ENCODE data around the gene ABCB8.
A peak's percentile ranks its signal among the peaks of the same experiment; 100 is the strongest.

The ABCB8 gene

DNA sequence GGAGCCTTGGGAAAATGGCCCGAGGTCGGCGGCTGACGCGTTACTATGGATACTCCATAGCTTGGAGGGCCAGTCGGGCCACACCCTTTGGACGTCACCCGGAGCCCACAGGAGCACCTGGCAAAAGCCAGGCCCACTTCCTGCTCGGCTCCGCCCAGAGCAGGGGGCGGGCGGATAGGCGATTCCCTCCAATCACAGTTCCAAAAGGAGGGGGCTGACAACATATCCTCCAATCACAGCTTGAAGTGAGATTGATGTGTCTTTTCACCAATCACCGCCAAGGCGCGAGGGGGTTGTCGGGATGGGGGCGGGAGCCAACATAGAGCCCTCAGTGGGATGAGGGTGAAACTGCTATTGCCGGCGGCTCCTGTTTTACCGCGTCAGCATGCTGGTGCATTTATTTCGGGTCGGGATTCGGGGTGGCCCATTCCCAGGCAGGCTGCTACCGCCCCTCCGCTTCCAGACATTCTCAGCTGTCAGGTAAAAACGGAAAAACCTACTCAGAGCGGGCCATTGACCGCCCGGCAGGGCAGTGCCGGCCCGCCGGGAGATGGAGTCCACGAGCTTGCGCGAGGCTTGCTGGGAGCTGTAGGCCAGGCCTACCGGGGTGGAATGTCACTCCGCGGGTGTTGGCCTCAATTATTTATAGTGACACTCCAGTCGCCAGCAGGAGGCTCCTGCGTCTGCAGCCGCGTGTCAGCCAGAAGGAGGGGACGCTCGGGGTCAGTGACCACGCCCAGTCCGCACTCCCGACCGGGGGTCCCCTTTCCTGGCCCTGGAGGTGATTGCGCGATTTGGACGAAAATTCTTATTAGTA is at the start of gene ABCB8:
TSS of gene ABCB8 (plus strand) at position 320 of the 817 bp plus-strand sequence. CDS start at position 386, 66 bp downstream.
- DNase-seq: peak; percentile 97

DNA sequence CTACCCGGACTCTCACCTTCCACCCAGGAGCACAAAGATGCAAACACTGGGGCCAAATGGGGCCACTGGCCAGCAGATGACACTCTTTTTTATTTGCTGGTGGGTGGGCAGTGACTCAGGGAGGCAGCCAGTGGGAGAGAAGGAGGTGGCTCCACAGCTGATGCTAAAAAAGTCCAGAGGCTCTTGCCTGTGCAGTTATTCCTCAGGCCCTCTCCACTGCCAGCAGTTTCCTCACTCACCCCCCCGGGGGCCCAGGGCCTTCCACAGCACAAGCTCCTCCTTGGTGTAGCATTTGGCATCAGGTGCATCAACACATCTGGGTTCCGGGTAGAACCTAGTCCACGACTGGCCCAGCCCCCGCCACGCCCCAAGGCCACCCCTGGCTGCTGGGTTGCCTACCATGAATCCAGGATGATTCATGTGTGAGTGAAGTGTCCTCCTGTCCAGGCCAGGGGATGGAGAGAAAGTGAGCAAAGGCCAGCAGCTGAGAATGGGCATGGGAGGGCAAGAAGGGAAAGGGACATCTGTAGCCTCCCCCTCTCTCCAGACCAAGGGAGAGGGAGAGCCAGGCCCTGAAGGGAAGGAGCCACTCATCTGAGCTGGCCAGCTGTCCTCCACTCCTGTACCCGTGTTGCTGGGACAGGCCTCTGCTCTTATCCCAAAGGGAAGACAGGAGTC is 48.4 kb upstream of the ABCB8 start:
- DNase-seq: no peak

DNA sequence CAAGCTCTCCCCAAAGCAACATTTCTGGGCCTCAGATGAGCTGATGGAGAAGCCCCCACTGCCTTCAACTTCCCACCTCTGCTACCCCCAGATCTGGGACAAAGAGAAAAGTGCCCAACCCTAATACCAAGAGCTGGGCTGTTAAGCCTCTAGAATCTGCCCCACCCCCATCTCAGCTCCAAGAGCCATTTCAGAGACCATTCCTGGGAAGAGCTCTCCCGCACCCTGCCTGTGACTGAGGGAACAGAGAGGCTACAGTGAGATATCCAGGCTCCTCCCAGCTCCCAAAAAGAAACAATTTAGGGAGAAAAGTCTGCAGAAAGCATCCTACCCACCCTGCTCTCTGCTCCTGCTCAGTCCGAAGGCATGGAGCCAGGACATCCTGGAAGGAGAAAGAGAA is 47.6 kb upstream of the ABCB8 start:
- no peak for DNase-seq

DNA sequence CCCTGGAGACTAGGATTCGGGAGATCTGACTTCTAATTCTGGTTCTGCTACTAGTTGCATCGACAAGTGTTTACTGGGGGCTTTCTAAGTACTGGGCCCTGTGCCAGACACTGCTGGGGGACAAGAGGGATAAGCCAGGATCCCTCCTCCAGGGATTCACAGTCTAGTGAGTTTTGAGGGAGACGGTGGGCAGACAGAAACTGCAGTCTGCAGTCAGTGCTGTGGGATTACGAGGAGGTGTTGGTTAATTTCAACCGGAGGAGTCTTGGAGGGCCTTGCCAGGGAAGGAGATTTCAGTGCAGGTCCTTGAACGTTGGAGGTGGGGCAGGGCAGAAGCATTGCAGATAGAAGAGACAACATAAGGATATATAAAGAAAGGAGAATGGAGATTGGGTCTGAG is 46.6 kb upstream of the ABCB8 start:
- DNase-seq: no peak

DNA sequence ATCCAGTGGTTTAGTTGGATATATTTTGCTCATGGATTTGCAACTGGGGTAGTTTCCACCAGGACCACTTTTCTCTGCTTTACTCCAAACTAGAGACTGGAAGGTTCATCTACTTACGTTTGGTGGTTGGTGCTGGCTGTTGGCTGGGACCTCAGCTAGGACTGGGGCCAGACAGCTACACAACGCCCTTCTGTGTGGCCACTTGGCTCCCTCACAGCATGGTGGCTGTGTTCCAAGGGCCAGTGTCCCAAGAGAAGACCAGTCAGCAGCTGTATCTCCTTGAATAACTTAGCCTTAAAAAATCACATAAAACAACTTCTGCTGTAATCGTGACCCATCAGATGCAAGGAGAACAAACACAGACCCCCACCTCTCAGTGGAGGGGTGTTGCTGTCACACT is 45.9 kb upstream of the ABCB8 start:
- no peak for DNase-seq

DNA sequence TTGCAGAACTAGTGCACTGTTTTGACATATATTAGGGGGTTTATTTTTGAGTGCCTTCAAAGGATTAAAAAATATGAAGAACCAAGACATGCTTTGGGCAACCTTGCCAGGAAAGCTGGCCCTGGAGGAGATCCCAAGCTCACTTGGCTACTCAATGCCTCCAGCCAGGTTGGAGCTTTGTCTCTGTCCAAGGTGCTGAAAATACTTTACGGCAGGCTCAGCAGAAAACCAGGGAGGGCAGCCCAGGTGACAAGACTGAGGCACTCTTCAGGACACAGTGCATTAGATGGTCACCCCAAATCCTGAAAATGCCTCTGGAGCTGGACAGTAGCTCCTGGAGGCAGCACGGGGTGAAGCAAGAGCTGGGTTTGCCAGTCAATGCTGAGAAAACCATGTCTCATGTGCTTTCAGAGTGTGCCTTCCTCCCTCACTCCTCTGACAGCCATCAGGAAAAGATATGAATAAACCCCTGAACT is 44.3 kb upstream of the ABCB8 start:
- peak; percentile 57 for DNase-seq

DNA sequence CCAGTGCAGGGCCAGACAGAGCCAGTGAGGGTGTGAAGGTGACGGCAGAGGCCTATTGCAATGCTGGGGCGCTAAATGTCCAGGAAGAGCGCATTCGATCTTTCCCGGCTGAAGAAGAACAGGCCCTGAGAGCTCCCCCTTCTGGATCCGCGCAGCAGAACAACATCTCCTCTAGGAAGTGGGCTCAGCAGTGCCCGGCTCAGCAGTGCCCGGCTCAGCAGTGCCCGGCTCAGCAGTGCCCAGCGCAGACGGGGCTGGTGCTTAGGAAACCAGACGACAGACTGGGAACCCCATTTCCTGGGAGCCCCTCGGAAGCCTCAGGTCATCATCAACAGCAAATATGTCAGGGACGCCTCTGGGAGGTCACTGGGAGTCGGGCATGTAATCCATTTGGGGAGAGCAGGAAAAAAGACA is 42.1 kb upstream of the ABCB8 start:
- DNase-seq: peak; percentile 76

DNA sequence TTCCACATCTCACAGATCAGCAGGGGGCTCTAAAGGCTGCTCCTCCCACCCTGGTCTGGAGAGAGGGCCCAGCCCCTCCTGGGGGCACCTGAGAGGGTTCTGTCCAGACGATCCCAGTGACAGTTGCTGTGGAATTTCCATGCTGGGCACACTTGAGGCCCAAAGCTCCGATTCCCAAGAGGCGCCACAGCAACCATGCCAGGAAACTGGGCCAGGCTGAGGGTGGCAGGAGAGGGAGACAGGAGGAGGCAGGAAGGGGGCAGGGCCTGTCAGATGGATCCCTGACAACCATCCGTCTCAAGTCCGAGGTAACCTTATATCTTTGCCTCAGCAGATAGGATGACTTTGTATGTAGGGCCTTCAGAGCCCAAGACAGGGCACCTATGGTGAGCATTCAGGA is 41.7 kb upstream of the ABCB8 start:
- no peak for DNase-seq

DNA sequence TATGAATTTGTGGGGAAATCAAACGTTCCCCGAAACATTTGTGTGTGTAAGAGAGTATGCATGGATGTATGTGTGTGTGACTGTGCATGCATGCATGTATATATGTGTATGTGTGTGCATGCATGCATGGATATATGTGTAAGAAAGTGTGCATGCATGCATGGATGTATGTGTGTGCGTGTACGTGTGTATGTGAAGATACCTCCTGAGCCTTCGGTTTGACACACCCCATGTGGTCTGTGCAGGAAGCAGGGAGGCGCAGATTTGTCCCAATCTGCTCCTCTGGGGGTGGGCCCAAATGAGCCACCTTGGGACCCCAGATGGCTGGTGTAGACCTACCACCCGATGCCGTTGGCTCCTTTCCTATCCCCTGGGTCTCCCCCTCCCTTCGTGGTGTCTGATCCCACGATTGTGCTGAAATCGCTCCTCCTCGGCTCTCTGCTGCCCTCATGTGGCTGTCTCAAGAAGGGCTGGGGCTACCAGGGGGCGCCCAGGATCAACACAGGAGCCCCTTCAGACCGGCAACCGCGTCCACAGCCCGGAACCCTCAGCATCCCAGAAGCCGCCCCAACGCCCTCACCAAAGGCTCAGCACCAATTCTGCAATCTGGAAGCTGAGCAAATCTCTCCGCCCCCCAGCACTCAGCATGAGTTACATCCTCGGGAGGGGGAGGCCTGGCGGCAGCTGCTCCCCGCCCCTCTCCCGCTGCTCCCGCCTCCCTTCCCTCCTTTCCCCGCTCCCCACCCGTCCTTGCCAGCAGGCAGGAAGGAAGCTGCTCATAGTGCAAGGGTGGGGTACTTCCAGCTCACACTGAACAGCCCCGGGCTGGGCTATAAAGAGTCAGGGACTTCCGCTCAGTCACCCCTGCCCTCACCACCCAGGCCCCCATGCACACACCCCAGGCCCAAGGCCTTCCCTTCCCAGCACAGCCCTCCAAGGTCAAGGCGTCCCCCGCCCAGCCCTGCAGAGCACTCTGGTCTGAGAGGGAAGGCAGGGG is 39.7 kb upstream of the ABCB8 start:
- DNase-seq: peak; percentile 82

DNA sequence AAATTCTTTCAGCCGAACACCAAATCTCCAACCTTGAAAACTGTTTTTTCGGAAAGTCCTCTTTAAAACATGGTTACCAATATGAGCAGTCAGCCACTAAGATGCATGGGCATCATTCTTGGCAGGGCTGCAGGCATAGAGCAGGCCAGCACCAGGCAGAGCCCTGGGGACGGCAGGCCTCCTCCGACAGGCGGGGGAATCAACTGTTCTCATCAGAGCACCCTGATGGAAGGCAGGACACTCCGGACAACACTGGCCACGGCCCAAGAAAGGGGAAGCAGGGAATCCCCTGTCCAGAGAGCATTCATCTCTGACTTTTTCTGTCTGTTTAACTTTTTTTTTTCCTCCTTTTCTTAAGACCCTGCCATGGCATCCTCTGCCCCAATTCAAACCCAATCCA is 38.8 kb upstream of the ABCB8 start:
- DNase-seq: no peak

DNA sequence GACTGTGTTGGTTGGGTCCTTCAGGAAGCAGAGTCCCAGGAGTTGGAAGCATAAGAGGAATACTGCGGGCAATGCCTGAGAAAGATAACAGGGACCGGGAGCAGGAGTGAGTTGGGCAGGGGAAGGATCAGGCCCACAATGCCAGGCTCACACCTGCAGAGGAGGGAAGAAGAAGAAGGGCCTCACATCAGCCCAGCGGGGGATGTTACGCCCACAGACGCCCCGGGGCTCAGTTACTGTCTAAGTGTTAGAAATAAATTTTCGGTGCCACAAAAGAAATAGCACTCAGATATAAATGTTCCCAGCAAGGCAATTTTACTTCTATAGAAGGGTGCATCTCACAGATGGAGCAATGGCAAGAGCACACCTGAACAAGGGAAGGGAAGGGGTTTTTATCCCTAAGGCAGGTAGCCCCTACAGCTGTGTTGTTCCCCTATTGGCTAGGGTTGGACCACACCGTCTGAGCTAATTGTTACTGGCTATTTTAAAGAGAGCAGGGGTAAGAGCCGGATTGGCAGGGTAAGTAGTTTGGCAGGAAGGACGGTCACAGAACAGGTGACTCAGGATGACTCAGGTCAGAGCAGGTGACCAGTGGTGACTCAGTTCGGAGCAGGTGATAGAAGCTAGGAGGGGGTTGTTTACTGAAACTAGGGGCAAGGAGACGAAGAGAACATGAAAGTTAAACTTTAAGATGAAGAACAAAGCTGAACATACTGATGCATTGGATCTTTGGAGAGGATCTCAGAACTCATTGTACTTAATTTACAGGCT is 37.6 kb upstream of the ABCB8 start, which contains the start of gene NOS3:
TSS of gene NOS3 (plus strand) at position 602 of the 771 bp plus-strand sequence. CDS start 2,787 bp downstream, outside the sequence.
- no peak for DNase-seq

DNA sequence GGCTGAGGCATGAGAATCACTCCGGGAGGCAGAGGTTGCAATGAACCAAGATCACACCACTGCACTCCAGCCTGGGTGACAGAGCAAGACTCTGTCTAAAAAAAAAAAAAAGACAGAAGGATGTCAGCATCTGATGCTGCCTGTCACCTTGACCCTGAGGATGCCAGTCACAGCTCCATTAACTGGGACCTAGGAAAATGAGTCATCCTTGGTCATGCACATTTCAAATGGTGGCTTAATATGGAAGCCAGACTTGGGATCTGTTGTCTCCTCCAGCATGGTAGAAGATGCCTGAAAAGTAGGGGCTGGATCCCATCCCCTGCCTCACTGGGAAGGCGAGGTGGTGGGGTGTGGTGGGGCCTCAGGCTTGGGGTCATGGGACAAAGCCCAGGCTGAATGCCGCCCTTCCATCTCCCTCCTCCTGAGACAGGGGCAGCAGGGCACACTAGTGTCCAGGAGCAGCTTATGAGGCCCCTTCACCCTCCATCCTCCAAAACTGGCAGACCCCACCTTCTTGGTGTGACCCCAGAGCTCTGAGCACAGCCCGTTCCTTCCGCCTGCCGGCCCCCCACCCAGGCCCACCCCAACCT is 36.1 kb upstream of the ABCB8 start:
- no peak for DNase-seq

DNA sequence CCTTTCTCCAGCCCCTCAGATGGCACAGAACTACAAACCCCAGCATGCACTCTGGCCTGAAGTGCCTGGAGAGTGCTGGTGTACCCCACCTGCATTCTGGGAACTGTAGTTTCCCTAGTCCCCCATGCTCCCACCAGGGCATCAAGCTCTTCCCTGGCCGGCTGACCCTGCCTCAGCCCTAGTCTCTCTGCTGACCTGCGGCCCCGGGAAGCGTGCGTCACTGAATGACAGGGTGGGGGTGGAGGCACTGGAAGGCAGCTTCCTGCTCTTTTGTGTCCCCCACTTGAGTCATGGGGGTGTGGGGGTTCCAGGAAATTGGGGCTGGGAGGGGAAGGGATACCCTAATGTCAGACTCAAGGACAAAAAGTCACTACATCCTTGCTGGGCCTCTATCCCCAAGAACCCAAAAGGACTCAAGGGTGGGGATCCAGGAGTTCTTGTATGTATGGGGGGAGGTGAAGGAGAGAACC is 35.4 kb upstream of the ABCB8 start:
- DNase-seq: peak; percentile 37

DNA sequence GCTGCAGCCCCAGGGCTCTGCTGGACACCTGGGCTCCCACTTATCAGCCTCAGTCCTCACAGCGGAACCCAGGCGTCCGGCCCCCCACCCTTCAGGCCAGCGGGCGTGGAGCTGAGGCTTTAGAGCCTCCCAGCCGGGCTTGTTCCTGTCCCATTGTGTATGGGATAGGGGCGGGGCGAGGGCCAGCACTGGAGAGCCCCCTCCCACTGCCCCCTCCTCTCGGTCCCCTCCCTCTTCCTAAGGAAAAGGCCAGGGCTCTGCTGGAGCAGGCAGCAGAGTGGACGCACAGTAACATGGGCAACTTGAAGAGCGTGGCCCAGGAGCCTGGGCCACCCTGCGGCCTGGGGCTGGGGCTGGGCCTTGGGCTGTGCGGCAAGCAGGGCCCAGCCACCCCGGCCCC is 34.7 kb upstream of the ABCB8 start:
- no peak for DNase-seq

DNA sequence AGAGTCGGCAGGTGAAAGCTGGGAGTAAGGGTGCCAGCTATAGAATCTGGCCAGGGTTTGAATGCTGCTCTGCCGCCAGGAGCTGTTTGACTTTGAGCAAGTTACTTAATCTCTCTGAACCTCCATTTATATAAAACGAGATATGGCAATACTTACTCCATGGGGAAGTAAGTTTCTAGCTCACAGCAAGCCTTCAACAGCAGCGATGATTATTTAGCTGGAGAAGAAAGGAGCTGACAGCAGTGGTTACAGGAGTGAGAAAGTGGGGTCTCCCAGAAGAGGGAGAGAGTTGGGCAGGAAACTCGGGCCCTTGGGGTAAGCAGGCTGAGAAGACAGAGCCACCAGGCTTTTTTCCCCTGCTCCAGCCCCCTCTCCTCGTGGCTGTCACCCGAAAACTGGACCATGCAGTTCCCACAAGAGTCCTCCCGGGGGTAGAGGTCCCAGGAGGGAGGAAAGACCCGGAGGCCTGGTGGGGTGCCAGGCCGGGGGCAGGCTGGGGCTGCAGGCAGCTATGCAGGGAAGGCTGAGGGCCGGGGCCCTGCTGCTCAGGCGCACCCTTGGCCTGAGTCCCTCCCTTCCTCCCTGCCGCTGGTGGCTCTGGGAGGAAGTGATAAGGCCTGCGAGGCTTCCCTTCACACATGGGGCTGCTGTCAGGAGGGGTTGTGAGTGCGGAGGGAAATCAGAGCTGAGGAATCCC is 34.0 kb upstream of the ABCB8 start:
- DNase-seq: peak; percentile 64

DNA sequence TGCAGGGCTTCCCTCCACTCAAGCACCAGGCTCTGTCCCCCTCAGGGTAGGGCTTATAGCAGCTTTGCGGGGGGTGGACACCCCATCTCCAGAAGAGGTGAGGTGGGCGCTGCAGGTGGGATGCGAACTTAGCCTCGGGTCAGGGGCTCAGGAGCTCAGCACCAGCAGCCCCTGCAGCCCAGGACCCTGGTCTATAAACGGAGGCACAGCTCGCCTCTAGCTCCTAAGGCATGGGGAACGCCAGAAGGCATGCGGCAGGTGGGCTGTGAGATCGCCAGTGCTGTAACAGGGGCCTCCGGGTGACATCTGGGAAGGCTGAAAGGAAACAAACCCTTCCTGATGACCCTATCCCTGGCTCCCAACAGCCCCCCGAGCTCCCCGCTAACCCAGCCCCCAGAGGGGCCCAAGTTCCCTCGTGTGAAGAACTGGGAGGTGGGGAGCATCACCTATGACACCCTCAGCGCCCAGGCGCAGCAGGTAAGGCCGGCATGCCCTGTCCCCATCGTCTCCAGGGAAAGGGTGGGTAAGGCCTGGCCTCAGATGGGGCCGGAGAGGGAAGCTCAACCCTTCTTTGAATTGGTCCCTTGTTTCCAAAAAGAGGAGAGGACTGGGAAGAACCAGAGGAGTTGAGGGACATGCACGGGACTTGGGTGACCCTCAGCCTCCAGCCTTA is 33.3 kb upstream of the ABCB8 start:
- DNase-seq: no peak

DNA sequence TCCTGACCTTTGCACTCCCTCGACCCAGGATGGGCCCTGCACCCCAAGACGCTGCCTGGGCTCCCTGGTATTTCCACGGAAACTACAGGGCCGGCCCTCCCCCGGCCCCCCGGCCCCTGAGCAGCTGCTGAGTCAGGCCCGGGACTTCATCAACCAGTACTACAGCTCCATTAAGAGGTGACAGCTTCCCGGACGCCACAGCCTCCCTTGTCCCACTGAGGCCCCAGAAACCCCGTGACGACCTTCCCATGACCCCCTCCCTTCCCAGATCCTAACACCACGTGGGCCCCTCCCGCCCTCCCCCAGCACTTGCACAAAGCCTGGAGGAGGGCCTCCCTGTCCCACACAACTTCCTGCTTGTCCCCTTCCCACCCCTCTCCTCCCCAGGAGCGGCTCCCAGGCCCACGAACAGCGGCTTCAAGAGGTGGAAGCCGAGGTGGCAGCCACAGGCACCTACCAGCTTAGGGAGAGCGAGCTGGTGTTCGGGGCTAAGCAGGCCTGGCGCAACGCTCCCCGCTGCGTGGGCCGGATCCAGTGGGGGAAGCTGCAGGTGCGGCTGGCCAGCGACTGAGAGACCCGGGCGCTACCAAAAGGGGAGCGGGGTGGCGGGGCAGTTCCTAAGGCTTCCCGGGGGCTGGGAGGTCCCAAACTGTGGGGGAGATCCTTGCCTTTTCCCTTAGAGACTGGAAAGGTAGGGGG is 31.7 kb upstream of the ABCB8 start:
- peak; percentile 29 for DNase-seq

DNA sequence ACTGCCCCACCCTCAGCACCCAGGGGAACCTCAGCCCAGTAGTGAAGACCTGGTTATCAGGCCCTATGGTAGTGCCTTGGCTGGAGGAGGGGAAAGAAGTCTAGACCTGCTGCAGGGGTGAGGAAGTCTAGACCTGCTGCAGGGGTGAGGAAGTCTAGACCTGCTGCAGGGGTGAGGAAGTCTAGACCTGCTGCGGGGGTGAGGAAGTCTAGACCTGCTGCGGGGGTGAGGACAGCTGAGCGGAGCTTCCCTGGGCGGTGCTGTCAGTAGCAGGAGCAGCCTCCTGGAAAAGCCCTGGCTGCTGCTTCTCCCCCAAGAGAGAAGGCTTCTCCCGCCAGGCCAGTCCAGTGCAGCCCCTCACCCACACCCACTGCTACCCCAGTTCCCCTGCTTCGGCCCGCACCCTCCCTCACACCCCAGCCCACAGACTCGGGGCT is 31.2 kb upstream of the ABCB8 start:
- DNase-seq: no peak

DNA sequence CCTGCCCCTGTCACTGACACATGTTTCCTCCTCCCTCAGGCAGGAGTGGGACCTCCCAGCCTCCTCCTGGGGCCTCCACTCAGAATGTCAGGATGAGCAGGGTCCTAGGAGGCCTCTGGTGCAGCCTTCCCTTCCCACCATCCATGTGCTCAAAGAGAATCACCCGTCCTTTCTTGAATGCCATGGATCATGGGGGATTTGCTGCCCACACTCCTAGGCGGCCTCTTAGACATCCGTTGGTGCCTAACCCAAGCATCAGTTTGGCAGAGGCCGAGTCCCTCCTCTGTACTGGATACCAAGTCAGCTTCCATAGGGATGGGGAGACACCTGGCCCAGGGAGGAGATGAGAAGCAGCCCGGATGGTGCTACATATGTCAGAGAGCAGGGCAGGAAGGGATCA is 30.4 kb upstream of the ABCB8 start:
- no peak for DNase-seq

DNA sequence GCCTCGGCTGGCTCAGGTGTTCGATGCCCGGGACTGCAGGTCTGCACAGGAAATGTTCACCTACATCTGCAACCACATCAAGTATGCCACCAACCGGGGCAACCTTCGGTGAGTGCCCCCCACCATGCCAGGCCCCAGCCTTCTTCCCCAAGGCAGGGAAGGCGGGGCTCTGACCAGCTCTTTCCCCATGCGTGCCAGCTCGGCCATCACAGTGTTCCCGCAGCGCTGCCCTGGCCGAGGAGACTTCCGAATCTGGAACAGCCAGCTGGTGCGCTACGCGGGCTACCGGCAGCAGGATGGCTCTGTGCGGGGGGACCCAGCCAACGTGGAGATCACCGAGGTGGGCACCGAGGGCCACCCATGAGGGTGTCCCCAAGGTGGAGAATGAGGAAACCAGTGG is 29.9 kb upstream of the ABCB8 start:
- peak; percentile 30 for DNase-seq
